Thymus (tissue), 11 donors: Measurements from ENCODE around the gene CHDH. TPM values are rescaled to one million over a fixed set of nuclear protein-coding genes. Genes with fewer than 3 reads are reported as not detected.

Source experiments
- DNase-seq, 9 donors: peaks; one replicate each; pipeline ENCODE4 v3.0.0-alpha.2; 2013; ENCODE audit warnings: low spot score in 9 of 9, low read depth in 6 of 9, missing footprints in 1 of 9
- H3K27ac ChIP-seq, 2 donors: one replicate each; pipeline ENCODE4 v1.5.1; 2013; ENCODE audit warnings: control low read depth in 1 of 2, low read depth in 1 of 2, low read length in 1 of 2, mild to moderate bottlenecking in 1 of 2, moderate library complexity in 1 of 2
- H3K27me3 ChIP-seq, 2 donors: one replicate each; pipeline ENCODE4 v1.5.1; 2013; ENCODE audit warnings: low read length in 1 of 2; ENCODE audit not compliant: control insufficient read depth in 2 of 2, insufficient read depth in 1 of 2
- H3K36me3 ChIP-seq, 2 donors: one replicate each; pipeline ENCODE4 v1.5.1; 2013; ENCODE audit warnings: low read length in 1 of 2, mild to moderate bottlenecking in 1 of 2, moderate library complexity in 1 of 2; ENCODE audit not compliant: control insufficient read depth in 2 of 2, insufficient read depth in 2 of 2
- H3K4me1 ChIP-seq, 2 donors: one replicate each; pipeline ENCODE4 v1.5.1; 2013; ENCODE audit warnings: low read length in 2 of 2; ENCODE audit not compliant: control insufficient read depth in 2 of 2, insufficient read depth in 2 of 2
- H3K4me3 ChIP-seq, 2 donors: one replicate each; pipeline ENCODE4 v1.5.1; 2013; ENCODE audit warnings: low read length in 2 of 2, control low read depth in 1 of 2, mild to moderate bottlenecking in 1 of 2
- H3K9me3 ChIP-seq, 2 donors: one replicate each; pipeline ENCODE4 v1.5.1; 2013; ENCODE audit warnings: low read length in 1 of 2, mild to moderate bottlenecking in 1 of 2; ENCODE audit not compliant: control insufficient read depth in 2 of 2, insufficient read depth in 1 of 2
- WGBS: extraction: QIAGEN DNeasy Blood & Tissue Kit; methylation state at CpG from one replicate; pipeline ENCODE4 v1.1.7; 2013; 5-methylcytosine and 5-hydroxymethylcytosine counted together
- polyA plus RNA-seq: library from polyadenylated mRNA; stranded (reverse); fragments of 200-250 nt; gene quantifications from one replicate; pipeline ENCODE4 v1.2.3, GENCODE V29; 2013
- total RNA-seq: library from RNA; stranded (reverse); fragments of 120-200 nt; gene quantifications from one replicate; pipeline ENCODE4 v1.2.4, GENCODE V29; 2013
- donor health status: healthy.

The CHDH gene
- total and polyA plus RNA-seq, 2 donors = 0.38 to 0.57 TPM

GRCh38 chr3:53833053-53833645 lies 13.1 kb downstream of the CHDH start:
- DNase-seq = no peak
- H3K4me3 ChIP-seq = no peak overlapping the region
- WGBS = 97% methylated on average over 9 of the region's 9 CpGs
- H3K27me3 ChIP-seq = no peaks in the 10 kb centered on the region
- no peaks in the 10 kb centered on the region for H3K36me3 ChIP-seq
- no peak overlapping the region for H3K27ac ChIP-seq
- H3K9me3 ChIP-seq = peaks cover 0 to 2% of the 10 kb centered on the region in 2 donors
- H3K4me1 ChIP-seq = no peaks in the 10 kb centered on the region

- H3K27me3 ChIP-seq = no peaks in the 10 kb centered on the region
- no peak for DNase-seq
- no peak overlapping the region for H3K4me3 ChIP-seq
- no peaks in the 10 kb centered on the region for H3K4me1 ChIP-seq
- H3K36me3 ChIP-seq = no peaks in the 10 kb centered on the region
- no peak overlapping the region for H3K27ac ChIP-seq
- 96% methylated on average over 6 of the region's 6 CpGs for WGBS
- H3K9me3 ChIP-seq = no peaks in the 10 kb centered on the region
Measured at GRCh38 chr3:53830944-53831343, 15.3 kb downstream of the CHDH start.

DNA sequence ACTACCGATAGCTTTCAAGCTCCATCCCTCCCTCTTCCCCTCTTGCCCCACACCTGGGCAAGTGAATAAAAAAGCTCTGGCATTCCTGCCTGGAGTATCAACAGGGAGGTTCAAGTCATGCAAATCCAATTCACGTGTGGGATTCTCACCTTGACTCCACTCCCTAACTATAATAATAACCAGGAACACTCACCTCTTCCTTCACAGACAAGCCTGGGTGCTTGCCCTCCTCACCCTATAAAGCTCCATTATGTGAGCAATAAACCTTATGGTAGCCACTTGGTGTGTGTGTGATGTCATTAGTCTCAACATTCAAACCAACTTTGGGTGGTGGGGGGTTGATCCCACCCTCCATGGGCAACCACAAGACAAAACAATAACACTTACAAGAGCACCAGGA lies 16.6 kb downstream of the CHDH start:
- Histone ChIP-seq H3K36me3 (no peaks in the 10 kb centered on the region), H3K9me3 (no peaks in the 10 kb centered on the region), H3K4me1 (no peaks in the 10 kb centered on the region), H3K27me3 (no peaks in the 10 kb centered on the region), H3K4me3 (no peak overlapping the region), H3K27ac (no peak overlapping the region)
- 91% methylated on average over 2 of the region's 2 CpGs for WGBS
- no peak for DNase-seq

DNA sequence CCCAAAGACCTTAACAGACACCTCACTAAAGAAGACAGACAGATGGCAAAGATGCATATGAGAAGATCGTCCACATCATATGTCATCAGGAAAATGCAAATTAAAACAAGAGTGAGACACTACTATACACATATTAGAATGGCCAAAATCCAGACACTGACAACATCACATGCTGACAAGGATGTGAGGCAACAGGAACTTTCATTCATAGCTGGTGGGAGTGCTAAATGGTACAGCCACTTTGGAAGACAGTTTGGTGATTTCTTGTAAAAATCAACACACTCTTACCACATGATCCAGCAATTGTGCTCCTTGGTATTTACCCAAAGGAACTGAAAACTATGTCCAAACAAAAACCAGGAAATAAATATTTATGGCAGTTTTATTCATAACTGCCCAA lies 17.6 kb downstream of the CHDH start:
- Histone ChIP-seq H3K9me3 (no peaks in the 10 kb centered on the region), H3K36me3 (no peaks in the 10 kb centered on the region), H3K4me3 (no peak overlapping the region), H3K27ac (no peak overlapping the region), H3K27me3 (no peaks in the 10 kb centered on the region), H3K4me1 (no peaks in the 10 kb centered on the region)
- WGBS = 99% methylated on average over 1 of the region's 1 CpG
- DNase-seq = no peak

DNA sequence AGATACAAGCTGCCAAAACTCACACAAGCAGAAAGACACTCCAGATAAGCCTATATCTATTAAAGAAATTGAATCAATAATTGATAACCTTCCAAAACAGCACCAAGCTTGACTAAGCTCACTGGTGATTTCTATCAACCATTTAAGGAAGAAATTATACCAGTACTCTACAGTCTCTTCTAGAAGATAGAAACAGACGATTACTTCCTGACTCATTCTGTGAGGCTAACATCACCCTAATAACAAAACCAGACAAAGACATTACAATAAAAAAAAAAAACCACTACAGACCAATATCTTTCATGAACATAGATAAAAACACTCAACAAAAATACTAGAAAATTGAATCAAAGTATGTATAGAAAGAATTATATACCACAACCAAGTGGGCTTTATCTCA lies 20.2 kb downstream of the CHDH start:
- DNase-seq = no peak
- no peaks in the 10 kb centered on the region for H3K27me3 ChIP-seq
- no peaks in the 10 kb centered on the region for H3K36me3 ChIP-seq
- no peak overlapping the region for H3K4me3 ChIP-seq
- H3K9me3 ChIP-seq = no peaks in the 10 kb centered on the region
- no peak overlapping the region for H3K27ac ChIP-seq
- H3K4me1 ChIP-seq = peaks cover 0 to 5% of the 10 kb centered on the region in 2 donors
- 47% methylated on average over 1 of the region's 1 CpG for WGBS

GRCh38 chr3:53824795-53825194 lies 21.4 kb downstream of the CHDH start:
- 96% methylated on average over 4 of the region's 4 CpGs for WGBS
- DNase-seq = no peak

DNA sequence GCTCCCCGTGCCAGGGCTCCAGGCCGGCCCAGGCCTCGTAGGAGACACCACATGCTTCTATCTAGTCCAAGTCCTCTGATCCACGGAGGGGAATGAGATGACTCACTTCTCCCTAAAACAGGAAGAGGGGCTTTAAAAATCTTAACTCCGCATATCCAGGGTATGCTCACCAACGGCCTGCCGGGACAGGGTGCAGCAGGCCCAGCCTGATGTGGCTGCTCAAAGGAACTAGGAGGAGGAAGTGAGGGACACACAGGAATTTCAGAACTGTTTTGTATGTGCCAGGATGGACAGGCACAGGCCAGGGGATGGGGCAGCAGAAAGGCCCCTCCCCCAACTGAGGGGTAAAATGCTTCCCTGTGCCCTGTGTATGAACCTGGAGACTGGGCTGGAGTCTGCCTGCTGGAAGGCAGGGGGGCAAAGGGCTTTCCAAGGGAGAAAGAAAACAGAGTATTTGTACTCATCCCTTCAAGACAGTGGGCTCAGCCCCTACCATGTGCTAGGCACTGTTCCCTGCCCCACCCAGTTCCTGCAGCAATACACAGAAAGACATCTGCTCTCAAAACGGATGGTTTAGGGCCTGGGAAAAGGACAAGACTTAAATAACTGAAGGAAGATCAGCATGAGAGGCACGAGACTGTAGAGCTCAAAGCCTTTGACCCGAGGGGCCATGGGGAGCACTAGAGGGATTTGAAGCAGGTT lies 22.1 kb downstream of the CHDH start:
- no peaks in the 10 kb centered on the region for H3K9me3 ChIP-seq
- H3K36me3 ChIP-seq = no peaks in the 10 kb centered on the region
- peaks cover 0 to 9% of the 10 kb centered on the region in 2 donors for H3K4me1 ChIP-seq
- H3K4me3 ChIP-seq = no peak overlapping the region
- no peaks in the 10 kb centered on the region for H3K27me3 ChIP-seq
- 86% methylated on average over 10 of the region's 10 CpGs for WGBS
- no peak for DNase-seq
- no peak overlapping the region for H3K27ac ChIP-seq

More at GRCh38 chr3:53824795-53825194, 21.4 kb downstream of the CHDH start:
- H3K4me3 ChIP-seq = no peak overlapping the region
- no peaks in the 10 kb centered on the region for H3K27me3 ChIP-seq
- H3K4me1 ChIP-seq = peaks cover 0 to 7% of the 10 kb centered on the region in 2 donors
- H3K9me3 ChIP-seq = no peaks in the 10 kb centered on the region
- no peak overlapping the region for H3K27ac ChIP-seq
- no peaks in the 10 kb centered on the region for H3K36me3 ChIP-seq

GRCh38 chr3:53823026-53823955 lies 22.9 kb downstream of the CHDH start:
- Histone ChIP-seq H3K36me3 (no peaks in the 10 kb centered on the region), H3K27me3 (no peaks in the 10 kb centered on the region), H3K4me3 (no peak overlapping the region), H3K9me3 (no peaks in the 10 kb centered on the region), H3K4me1 (peaks cover 0 to 15% of the 10 kb centered on the region in 2 donors), H3K27ac (no peak overlapping the region)
- 97% methylated on average over 67 of the region's 67 CpGs for WGBS
- no peak for DNase-seq

DNA sequence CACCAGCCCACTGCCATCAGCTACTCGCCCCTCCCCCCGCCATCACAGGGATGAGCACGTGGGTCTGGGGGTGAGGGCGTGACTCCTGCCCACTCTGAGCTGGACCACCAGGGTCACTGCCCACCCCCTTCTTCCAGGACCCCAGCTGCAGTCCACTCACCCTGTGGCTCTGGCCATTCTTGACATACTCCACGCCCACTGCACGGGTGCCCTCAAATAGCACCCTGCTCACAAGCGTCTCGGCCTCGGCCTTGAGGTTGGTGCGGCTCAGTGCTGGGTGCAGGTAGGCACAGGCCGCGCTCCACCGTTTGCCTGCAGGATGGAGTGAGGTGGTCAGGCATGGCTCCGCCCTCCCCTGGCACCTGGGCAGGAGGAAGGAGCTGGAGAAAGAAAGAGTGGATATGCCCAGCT lies 23.9 kb downstream of the CHDH start:
- H3K36me3 ChIP-seq = no peaks in the 10 kb centered on the region
- no peak for DNase-seq

More for the DNA sequence above, 23.9 kb downstream of the CHDH start:
- no peak overlapping the region for H3K4me3 ChIP-seq
- no peaks in the 10 kb centered on the region for H3K27me3 ChIP-seq
- no peaks in the 10 kb centered on the region for H3K9me3 ChIP-seq
- no peak overlapping the region for H3K27ac ChIP-seq
- H3K4me1 ChIP-seq = peaks cover 0 to 22% of the 10 kb centered on the region in 2 donors
- 93% methylated on average over 14 of the region's 14 CpGs for WGBS
